NCI-H748 treated with DMSO at 0.1 percent for 48 hours (cell line): Measurements from ENCODE around the gene OIP5.
"Not testable (repeated sequence)": the region's sequence is repeated elsewhere in the genome, so short reads cannot be mapped to it uniquely, and the experiment has no call there.

ENCODE experiments used
- DNase-seq: peaks from one replicate; lab custom pipeline; 2025; lab: John Stamatoyannopoulos, UW

Gene OIP5

GRCh38 chr15:41332194-41333025 is at the start of gene OIP5, which contains the start of gene NUSAP1:
TSS of gene OIP5 (minus strand) at chr15:41332591. CDS start at chr15:41332561, 30 bp downstream.
TSS of gene NUSAP1 (plus strand) at chr15:41332881. CDS start at chr15:41332958, 77 bp downstream.
- DNase-seq = peak; percentile 97

GRCh38 chr15:41377978-41378377 is 45.6 kb upstream of the OIP5 start:
- no peak for DNase-seq

GRCh38 chr15:41367418-41367817 is 35.0 kb upstream of the OIP5 start:
- DNase-seq = no peak

- no peak for DNase-seq
Observed at GRCh38 chr15:41354371-41354770, 22.0 kb upstream of the OIP5 start.

- no peak for DNase-seq
Observed at GRCh38 chr15:41350057-41350717, 17.8 kb upstream of the OIP5 start.

- no peak for DNase-seq
Observed at GRCh38 chr15:41347236-41347635, 14.8 kb upstream of the OIP5 start.

- DNase-seq = no peak
Observed at GRCh38 chr15:41341519-41341918, 9.1 kb upstream of the OIP5 start.

- DNase-seq = no peak
Observed at GRCh38 chr15:41340189-41340695, 7.9 kb upstream of the OIP5 start.

- DNase-seq = no peak
Observed at GRCh38 chr15:41337631-41338522, 5.5 kb upstream of the OIP5 start.

GRCh38 chr15:41337047-41337446 is 4.7 kb upstream of the OIP5 start:
- no peak for DNase-seq

- no peak for DNase-seq
Observed at GRCh38 chr15:41336549-41336948, 4.2 kb upstream of the OIP5 start.

- DNase-seq = no peak
Observed at GRCh38 chr15:41334293-41335120, 2.1 kb upstream of the OIP5 start.

- DNase-seq = no peak
Observed at GRCh38 chr15:41333026-41333562, 703 bp upstream of the OIP5 start.

GRCh38 chr15:41331833-41332193 is 578 bp downstream of the OIP5 start:
- DNase-seq = peak; percentile 29

GRCh38 chr15:41331281-41331680 is 1.1 kb downstream of the OIP5 start:
- no peak for DNase-seq

- no peak for DNase-seq
Observed at GRCh38 chr15:41323611-41324010, 8.8 kb downstream of the OIP5 start.

GRCh38 chr15:41320805-41321330 is 11.5 kb downstream of the OIP5 start:
- not testable (repeated sequence) for DNase-seq

GRCh38 chr15:41309226-41309905 is 23.0 kb downstream of the OIP5 start:
- DNase-seq = no peak

GRCh38 chr15:41307679-41308078 is 24.7 kb downstream of the OIP5 start:
- DNase-seq = no peak

GRCh38 chr15:41304149-41304770 is 28.1 kb downstream of the OIP5 start:
- no peak for DNase-seq
